Pancreas (tissue), 10 donors: ENCODE data around the gene NMU. TPM values are rescaled to one million over a fixed set of nuclear protein-coding genes. Genes with fewer than 3 reads are reported as not detected.
"Not testable (repeated sequence)": the region's sequence is repeated elsewhere in the genome, so short reads cannot be mapped to it uniquely, and the experiment has no call there.

Source experiments
- ATAC-seq, 4 donors: fragments of 200-7000 bp; cut with Tn5 transposase; one replicate each; pipeline versions ENCODE4 v1.8.0 to v1.9.1; 2020; ENCODE audit warnings: mild to moderate bottlenecking in 4 of 4, moderate library complexity in 4 of 4
- DNase-seq, 6 donors: peaks; one replicate each; pipeline ENCODE4 v3.0.0-alpha.2; 2020
- FAIRE-seq: peaks from 2 replicates; lab custom pipeline; 2012; peaks lifted over from hg19 to GRCh38; lab: Jason Lieb, UNC
- H3K27ac ChIP-seq, 4 donors: fragments of 200-600 bp; sonication (generic); 1 replicate in 3 of 4; 2 replicates in 1 of 4; pipeline versions ENCODE4 v1.5.0 to v1.8.0; 2020
- H3K27me3 ChIP-seq, 4 donors: fragments of 200-600 bp; one replicate each; pipeline ENCODE4 v1.8.0; 2021
- H3K36me3 ChIP-seq, 3 donors: fragments of 200-600 bp; sonication (generic) in 1 of 3; one replicate each; pipeline versions ENCODE4 v1.5.0 to v1.8.0; 2020 to 2021
- H3K4me1 ChIP-seq, 3 donors: fragments of 200-600 bp; one replicate each; pipeline ENCODE4 v1.8.0; 2021
- H3K4me3 ChIP-seq, 4 donors: fragments of 200-600 bp; sonication (generic) in 2 of 4; one replicate each; pipeline versions ENCODE4 v1.5.0 to v1.8.0; 2020 to 2021
- H3K9me3 ChIP-seq, 4 donors: fragments of 200-600 bp; one replicate each; pipeline ENCODE4 v1.8.0; 2021
- CTCF ChIP-seq, 4 donors: fragments of 200-600 bp; sonication (generic) in 3 of 4; IDR thresholded peaks; one replicate each; pipeline versions ENCODE4 v1.5.0 to v1.8.0; 2021; ENCODE audit warnings: antibody characterized with exemption in 4 of 4
- WGBS, 2 donors: extraction: QIAGEN DNeasy Blood & Tissue Kit; methylation state at CpG; one replicate each; pipeline ENCODE4 v1.1.7; 2013; 5-methylcytosine and 5-hydroxymethylcytosine counted together
- intact Hi-C, 3 donors: fragments of 100-400 bp; cut with DNase I; formaldehyde crosslinking; loops; one replicate each; pipeline versions ENCODE4 v1.11.1 to v1.14.2; 2022
- polyA plus RNA-seq, 2 donors: library from polyadenylated mRNA; stranded (reverse); fragments of 200-250 nt; gene quantifications; one replicate each; pipeline ENCODE4 v1.2.3, GENCODE V29; 2013
- total RNA-seq, 6 donors: library from RNA; stranded (reverse); fragmentation: NEBNext Ultra II Directional in 4 of 6; extraction: Animal tissue kit (Norgen Biotek cat#: 25700) in 4 of 6; gene quantifications; one replicate each; pipeline versions ENCODE4 v1.2.1 to v1.2.4, GENCODE V29; 2021 to 2023
- donor health status: healthy with polysubstance abuse.
- donor health status: DM: no; HTN: no; CAD: no; lungs with moderate emphysema.
- donor health status: DM: no; HTN: no; CAD: no.
- donor health status: control.
- donor health status: control.
- donor health status: Bipolar disorder and iron deficiency.
- donor health status: DM: yes; HTN: yes; CAD: no.
- donor health status: DM: no; HTN: no; CAD: no.
- donor health status: DM: no; HTN: no; CAD: no.
- donor health status: DM: yes; HTN: yes; CAD: no.

Gene NMU
- total and polyA plus RNA-seq, 8 donors: 0.76 TPM; not detected in 7

- ATAC-seq: no peak
- H3K4me1 ChIP-seq: no peaks in the 10 kb centered on the region
- no peak for DNase-seq
- intact Hi-C loops: no loop called here
- 43 to 46% methylated on average over 6 of the region's 6 CpGs for WGBS, 2 donors
- H3K27ac ChIP-seq: no peak overlapping the region
- H3K36me3 ChIP-seq: no peaks in the 10 kb centered on the region
- no peak for FAIRE-seq
- H3K4me3 ChIP-seq: no peak overlapping the region
- peaks cover 0 to 17% (median 7%) of the 10 kb centered on the region in 4 donors for H3K27me3 ChIP-seq
- TF ChIP-seq CTCF (IDR thresholded peaks at IDR 0.05): no peak
- no peaks in the 10 kb centered on the region for H3K9me3 ChIP-seq
Measured at GRCh38 chr4:55633903-55634302, 2.2 kb downstream of the NMU start.

GRCh38 chr4:55625835-55626234 is 10.3 kb downstream of the NMU start:
- no peaks in the 10 kb centered on the region for H3K4me1 ChIP-seq
- WGBS, 2 donors: 29 to 31% methylated on average over 2 of the region's 2 CpGs
- no peak overlapping the region for H3K4me3 ChIP-seq
- FAIRE-seq (no peak), ATAC-seq (no peak), DNase-seq (no peak)
- no peaks in the 10 kb centered on the region for H3K9me3 ChIP-seq
- H3K27ac ChIP-seq: no peak overlapping the region
- H3K36me3 ChIP-seq: no peaks in the 10 kb centered on the region
- peaks cover 0 to 4% (median 0%) of the 10 kb centered on the region in 4 donors for H3K27me3 ChIP-seq
- TF ChIP-seq CTCF (IDR thresholded peaks at IDR 0.05): no peak
- intact Hi-C loops: no loop called here

GRCh38 chr4:55624063-55624462 is 12.0 kb downstream of the NMU start:
- H3K4me3 ChIP-seq, FAIRE-seq, H3K36me3 ChIP-seq, H3K27ac ChIP-seq, H3K9me3 ChIP-seq, H3K4me1 ChIP-seq, ATAC-seq, H3K27me3 ChIP-seq, DNase-seq, intact Hi-C loops: not testable (repeated sequence)
- WGBS, 2 donors: 40 to 56% methylated on average over 1 of the region's 1 CpG

GRCh38 chr4:55618546-55619143 is 17.5 kb downstream of the NMU start:
- DNase-seq: no peak
- no peaks in the 10 kb centered on the region for H3K27me3 ChIP-seq
- ATAC-seq: no peak
- WGBS, 2 donors: 54 to 82% methylated on average over 1 of the region's 1 CpG
- TF ChIP-seq CTCF (IDR thresholded peaks at IDR 0.05): no peak
- no peak for FAIRE-seq
- no peaks in the 10 kb centered on the region for H3K9me3 ChIP-seq
- H3K27ac ChIP-seq: no peak overlapping the region
- H3K4me1 ChIP-seq: no peaks in the 10 kb centered on the region
- no peak overlapping the region for H3K4me3 ChIP-seq
- H3K36me3 ChIP-seq: no peaks in the 10 kb centered on the region
- intact Hi-C loops: no loop called here

GRCh38 chr4:55617587-55618197 is 18.4 kb downstream of the NMU start:
- TF ChIP-seq CTCF (IDR thresholded peaks at IDR 0.05): no peak
- Histone ChIP-seq H3K4me3 (no peak overlapping the region), H3K4me1 (no peaks in the 10 kb centered on the region), H3K9me3 (no peaks in the 10 kb centered on the region), H3K27ac (no peak overlapping the region), H3K36me3 (no peaks in the 10 kb centered on the region), H3K27me3 (no peaks in the 10 kb centered on the region)
- DNase-seq (no peak), FAIRE-seq (no peak), ATAC-seq (no peak)
- 70 to 85% methylated on average over 1 of the region's 1 CpG for WGBS, 2 donors
- intact Hi-C loops: no loop called here
